ENCODE data around the gene PA2G4.

PA2G4 gene

DNA sequence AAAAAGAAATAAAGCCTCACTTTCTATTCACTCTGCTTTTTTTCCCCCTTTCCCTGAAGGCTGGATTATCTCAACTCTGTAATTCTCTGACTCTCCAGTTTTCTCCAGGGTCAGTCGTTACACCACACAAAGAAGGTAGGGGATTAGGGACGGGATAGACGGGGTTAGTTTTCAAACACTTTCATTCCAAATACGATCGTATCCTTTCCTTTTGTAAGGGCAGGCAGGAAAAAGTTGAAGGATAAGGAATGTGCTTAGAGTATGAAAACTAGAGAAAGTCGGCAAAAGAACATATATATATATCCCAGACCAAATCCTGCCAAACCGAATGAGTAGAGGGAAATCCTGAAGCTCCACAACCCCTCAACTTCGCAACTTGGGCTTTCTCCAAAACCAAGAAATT is 23.1 kb downstream of the PA2G4 start:
- FAIRE-seq = no peak

DNA sequence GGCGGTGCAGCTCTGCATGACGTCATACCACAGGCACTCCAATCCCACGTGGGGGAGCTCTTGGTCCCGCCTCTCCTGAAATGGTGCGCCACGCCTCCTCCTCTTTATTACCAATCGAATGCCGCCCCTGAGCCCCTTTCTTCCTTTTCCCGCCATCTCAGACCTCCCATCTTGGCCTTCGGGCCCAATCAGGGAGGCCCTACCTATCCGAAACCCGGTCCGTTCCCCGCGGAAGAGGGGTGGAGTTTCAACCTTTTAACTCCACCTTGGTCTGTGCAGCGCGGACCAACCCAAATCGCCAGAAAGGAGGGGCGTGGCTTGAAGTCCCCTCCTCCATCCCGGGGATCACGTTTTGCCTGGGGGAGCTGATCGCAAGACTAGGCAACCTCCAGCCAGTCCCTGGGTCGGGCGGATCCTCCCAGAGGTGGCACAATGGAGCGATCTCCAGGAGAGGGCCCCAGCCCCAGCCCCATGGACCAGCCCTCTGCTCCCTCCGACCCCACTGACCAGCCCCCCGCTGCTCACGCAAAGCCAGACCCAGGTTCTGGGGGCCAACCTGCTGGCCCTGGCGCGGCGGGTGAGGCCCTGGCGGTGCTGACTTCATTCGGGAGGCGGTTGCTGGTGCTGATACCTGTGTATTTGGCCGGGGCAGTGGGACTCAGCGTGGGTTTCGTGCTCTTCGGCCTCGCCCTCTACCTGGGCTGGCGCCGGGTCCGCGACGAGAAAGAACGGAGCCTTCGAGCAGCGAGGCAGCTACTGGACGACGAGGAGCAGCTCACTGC is 23.7 kb downstream of the PA2G4 start, which contains the start of gene ESYT1:
ESYT1 (plus strand) TSS at position 380 of the 782 bp plus-strand sequence; CDS start at position 433, 53 bp downstream.
- FAIRE-seq = peak; percentile 95

DNA sequence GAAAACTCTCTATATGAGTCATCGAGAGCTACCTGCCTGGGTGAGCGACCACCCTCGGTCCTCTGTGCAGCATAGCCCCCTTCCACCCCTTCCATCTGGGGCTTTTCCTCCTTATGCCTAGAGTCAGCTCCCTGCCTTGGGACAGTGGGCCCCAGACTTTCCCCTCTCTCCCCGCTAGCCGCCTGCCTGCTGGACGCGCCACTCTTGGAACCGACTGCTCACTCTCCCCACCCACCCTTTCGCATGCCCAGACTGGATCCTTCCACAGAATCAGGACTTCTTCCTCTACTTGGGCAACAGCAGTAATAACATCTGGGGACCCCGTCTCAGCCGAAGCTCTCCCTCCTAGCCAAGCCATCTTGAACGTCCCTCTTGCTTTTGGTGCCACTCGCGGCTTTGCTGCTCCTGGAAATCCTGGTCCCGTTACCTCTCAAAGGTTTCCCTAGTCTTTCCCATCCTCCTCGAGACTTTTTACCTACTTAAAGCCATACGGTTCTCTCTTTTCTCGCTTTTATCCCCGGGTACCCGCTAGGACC is 24.4 kb downstream of the PA2G4 start:
- FAIRE-seq = no peak

DNA sequence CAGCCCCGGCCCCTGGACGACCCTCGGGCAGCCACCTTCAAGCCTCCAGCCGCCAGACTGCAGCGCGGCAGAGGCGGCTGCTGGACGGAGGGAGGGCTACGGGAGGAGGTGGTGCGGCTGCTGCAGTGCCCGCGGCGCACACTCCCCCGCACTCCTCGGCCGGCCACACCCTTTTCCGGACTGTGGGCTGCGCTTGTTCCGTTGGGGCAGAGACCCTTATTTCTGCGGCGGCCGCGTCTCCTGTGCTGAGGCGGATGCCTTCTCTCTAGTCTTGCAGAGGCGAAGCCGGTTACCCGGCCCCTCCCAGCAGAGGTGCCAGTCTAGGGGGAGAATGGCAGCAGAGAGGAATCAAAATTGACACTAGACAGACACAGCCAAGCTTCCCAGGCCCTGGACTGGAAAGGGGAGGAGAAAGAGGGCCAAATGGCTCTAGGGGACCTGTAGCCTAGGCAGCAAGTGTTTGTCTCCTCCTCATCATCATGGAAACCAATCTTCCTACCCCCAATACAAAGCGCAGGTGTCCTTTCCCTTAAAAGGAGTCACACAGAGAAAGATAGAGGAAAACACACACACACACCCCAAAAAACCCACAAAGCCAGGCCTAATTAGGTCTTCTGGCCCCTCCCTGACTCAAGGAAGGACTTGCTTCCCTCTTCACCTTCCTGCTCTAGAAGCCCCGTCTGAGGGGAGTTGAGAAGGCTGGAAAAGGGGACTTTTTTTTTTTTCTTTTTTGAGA is 25.0 kb downstream of the PA2G4 start:
- FAIRE-seq = no peak

DNA sequence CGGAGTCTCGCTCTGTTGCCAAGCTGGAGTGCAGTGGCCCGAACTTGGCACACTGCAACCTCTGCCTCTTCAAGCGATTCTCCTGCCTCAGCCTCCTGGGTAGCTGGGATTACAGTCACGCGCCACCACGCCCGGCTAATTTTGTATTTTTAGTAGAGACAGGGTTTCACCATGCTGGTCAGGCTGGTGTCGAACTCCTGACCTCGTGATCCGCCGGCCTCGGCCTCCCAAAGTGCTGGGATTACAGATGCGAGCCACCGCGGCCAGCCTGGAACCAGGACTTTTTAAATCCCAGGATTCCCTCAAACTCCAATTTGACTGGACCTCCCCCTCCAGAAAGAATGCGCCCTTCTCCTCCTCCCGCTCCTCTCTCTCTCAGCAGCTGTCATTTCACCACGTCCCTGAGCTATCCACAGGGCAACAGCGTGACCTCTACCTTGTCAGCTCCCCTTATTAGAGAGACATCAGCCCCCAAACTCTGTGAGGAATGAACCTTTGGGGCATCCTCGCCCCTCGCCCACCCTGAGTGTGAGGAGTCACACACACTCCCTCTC is 25.7 kb downstream of the PA2G4 start:
- no peak for FAIRE-seq

DNA sequence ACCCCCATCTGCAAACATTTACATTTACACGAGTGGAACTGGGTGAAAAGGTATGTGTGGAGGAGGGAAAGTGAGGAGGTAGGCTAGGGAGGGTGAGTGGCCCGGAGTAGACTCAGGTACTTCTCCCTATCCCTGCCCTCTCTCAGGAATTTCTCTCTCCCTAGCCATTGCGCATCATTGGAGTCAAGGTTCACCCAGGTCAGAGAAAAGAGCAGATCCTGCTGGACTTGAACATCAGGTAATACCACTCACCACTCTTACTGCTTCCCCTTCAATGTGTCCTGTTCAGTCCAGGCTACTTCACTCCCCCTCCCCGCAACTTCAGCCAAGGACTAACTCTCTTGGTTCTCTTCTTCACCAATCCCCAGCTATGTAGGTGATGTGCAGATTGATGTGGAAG is 26.5 kb downstream of the PA2G4 start:
- FAIRE-seq = no peak

DNA sequence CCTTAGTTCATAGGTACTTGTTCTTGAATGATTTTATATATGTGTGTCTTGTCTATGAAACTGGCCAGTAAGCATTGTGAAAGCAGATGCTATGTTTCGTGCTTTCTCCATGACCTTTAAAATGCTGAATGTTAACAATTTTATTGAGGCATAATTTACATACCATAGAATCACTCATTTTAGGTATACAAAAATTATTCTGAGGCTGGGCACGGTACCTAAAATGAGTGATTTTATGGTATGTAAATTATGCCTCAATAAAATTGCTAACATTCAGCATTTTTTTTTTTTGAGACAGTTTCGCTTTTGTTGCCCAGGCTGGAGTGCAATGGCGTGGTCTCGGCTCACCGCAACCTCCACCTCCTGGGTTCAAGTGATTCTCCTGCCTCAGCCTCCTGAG is 30.5 kb downstream of the PA2G4 start:
- FAIRE-seq = no peak

DNA sequence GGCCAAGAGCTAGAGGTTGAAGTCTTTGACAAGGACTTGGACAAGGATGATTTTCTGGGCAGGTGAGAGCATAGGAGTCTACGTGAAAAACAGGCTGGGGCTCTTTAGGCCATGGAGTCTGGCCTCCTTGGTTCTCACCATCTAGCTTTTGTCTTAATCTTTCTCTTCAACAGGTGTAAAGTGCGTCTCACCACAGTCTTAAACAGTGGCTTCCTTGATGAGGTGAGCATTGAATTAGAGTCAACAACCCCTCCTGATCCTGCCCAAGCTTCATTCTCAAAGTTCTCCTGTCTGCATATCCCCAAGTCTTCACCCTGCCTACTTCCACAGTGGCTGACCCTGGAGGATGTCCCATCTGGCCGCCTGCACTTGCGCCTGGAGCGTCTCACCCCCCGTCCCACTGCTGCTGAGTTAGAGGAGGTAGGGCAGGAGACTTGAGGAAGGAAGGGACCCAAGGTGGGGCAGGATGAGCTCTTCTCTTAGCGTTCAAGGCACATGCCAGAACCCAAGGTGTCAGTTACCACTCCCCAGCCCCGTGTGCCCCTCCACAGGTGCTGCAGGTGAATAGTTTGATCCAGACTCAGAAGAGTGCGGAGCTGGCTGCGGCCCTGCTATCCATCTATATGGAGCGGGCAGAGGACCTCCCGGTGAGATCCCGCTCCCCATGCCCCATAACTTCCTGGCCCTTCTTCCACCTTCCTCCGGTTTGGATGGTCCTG is 33.7 kb downstream of the PA2G4 start:
- no peak for FAIRE-seq

DNA sequence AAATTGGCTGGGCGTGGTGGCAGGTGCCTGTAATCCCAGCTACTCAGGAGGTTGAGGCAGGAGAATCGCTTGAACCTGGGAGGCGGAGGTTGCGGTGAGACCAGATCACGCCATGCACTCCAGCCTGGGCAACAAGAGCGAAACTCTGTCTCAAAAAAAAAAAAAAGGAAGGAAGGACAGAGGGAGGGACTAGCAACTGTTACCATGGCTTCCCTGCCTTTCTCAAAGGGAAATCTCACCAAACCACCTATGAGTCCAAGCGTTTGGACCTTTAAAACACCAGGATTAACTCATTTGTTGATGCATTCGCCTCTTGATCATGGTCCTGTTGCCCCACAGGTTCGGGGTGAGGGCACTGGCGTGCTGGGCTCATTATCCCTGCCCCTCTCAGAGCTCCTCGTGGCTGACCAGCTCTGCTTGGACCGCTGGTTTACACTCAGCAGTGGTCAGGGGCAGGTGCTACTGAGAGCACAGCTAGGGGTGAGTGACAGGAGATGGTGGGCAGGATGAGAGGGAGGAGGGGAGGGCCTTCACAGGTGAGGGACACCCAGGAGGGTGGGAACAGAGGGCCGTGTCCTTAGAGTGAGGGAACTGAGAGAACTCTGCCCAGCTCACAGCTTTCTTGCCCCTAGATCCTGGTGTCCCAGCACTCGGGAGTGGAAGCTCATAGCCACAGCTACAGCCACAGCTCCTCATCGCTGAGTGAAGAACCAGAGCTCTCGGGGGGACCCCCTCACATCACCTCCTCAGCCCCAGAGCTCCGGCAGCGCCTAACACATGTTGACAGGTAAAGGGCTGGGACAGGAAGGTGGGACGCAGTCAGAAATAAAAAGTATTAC is 37.8 kb downstream of the PA2G4 start:
- FAIRE-seq = no peak

DNA sequence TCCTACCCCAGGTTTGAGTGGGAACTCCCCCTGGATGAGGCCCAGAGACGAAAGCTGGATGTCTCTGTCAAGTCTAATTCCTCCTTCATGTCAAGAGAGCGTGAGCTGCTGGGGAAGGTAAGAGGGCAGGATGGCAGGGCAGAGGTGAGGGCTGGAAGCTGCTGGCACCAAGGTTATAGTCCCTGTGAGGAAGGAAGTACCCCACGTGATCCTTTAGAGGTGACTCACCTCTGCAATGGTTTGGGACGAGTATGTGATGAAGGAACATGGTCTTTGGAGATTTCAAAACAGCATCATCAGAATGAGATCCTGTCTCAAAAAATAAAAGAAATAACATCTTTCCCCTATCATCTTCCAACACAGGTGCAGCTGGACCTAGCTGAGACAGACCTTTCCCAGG is 38.9 kb downstream of the PA2G4 start:
- FAIRE-seq = no peak

DNA sequence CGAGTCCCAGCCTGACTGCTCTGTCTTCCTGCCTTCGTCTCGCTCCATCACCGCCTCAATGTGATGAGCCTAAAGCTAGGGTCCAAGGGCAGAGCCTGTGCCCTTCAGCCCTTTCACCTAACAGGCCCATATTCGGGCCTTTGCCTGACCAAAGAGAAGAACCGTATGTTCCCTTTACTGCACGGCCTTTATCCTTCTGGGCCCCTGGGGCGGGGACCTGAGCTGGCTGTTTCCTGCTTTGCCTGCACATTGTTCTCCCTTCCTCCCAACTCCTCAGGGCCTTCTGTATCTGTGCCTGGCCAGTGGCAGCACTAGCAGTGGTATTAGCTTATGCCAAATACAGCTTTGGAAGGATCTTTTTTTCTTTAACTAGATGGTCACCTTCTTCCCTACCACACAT is 39.5 kb downstream of the PA2G4 start:
- FAIRE-seq = no peak

DNA sequence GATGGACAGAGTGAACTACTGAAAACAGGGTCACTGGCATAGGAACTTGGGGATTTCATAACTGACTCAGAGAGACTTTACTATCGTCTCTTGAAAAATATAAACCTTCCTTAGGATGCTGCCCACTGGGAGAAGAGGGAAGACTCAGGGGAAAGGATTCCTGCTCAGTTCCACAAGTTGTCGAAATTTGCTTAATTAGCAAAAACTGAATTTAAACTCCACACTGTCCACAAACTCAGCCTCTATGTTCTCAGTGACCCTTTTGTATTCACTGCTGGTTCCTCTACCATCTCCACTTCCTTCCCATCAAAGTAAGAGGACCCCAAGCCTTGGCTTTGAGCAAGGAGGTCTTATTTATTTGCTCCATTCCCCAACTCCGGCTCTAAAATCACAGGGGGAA is 40.9 kb downstream of the PA2G4 start:
- no peak for FAIRE-seq

DNA sequence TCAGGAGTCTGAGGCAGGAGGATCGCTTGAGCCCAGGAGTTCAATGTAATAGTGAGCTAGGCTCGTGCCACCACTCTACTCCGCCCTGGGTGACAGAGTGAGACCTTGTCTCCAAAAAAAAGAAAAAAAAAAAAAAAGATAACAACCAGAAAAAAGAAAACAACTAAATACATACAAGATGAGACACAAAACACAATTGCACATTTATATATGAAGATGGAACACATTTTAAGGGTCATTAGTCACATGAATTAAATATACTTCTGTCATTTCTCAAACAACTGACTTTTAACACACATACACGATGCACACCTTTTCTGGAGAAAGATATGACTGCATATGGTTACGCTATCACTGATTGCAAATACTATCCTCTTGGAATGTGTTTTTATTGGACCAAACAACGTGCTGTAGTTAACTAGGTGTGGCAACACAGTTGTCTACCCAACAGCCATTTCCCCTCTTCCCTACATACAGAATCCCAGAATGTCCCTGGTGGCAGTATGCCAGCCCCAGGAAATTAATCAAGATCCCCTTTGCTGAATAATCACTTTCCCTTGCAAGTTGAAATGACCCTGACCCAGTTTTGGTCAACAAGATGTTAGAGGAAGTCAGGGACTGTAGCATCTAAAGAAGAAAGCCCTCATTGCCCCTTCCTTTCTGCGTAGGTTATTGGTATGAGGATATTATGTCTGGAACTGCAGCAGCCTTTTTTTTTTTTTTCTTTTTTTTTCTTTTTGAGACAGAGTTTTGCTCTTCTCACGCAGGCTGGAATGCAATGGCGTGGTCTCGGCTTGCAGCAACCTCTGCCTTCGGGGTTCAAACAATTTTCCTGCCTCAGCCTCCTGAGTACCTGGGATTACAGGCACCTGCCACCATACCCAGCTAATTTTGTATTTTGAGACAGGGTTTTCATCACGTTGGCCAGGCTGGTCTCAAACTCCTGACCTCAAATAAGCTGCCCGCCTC is 42.4 kb downstream of the PA2G4 start:
- FAIRE-seq = no peak

DNA sequence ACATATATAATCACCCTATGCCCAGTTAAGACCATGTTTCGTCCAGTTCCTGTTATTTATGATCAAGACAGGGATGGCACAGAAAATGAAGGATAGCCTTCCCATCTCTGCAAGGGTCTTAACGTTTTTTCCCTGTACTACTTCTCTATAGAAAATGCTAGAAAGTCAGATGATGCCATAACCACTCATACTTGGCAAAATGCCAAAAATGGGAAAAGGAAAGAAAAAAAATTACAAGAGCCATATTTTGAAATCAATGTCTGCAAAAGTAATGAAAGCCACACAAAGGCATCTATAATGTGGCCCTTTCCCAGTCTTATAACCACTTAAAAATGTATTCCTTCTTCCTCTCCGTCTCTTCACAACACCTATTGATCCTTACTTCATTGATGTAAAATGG is 46.2 kb downstream of the PA2G4 start:
- no peak for FAIRE-seq

DNA sequence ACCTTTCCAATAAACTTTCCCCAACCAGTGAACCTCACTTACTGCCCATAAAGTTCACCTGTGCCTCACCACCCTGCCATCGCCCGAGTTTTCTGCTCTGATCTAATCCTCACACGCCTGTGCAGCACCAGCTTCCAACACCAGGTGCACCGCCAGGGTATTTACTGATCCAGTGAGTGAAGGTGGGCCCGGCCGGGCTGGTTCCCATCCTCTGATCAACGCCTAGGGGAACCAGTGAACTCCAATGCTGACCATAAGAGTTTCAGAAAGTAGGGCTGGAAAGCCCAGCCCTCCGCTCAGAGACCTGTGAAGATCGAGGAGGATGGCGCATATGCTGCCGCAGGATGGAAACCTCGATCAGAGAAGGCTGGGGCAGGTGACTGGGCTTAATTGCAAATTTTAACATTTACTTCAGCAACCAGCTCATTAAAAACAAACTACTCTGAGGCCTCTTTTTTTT is 47.3 kb downstream of the PA2G4 start:
- FAIRE-seq = no peak

DNA sequence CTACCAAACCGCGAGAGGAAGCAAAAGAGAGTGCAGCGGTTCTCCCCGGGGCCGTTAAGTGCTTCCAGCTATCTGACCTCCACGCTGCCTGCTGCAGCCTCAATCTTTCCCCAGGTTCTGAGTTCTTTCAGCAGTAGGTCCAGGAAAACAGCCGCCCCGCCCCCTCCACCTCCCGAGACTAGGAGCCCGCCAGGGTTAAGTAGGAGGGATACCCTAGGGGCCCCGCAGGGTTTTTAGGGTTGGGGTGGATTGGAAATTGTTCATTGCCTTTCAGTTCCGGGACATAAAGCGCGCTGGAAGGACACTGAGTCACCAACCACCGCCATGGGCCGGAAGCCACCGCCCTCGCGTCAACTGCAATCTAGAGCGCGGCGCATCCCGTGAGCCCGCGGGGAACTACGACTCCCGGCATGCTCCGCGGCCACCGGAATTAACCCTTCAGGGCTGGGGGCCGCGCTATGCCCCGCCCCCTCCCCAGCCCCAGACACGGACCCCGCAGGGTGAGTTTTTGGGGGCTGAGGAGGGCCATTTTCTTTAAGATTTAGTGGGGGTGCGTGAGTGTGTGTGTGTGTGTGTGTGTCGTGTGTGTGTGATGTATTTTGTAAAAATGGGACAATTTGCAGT is 47.9 kb downstream of the PA2G4 start, which contains the start of gene MYL6B:
MYL6B (plus strand) TSS at position 456 of the 624 bp plus-strand sequence. CDS start 1,332 bp downstream, outside the sequence.
- no peak for FAIRE-seq

DNA sequence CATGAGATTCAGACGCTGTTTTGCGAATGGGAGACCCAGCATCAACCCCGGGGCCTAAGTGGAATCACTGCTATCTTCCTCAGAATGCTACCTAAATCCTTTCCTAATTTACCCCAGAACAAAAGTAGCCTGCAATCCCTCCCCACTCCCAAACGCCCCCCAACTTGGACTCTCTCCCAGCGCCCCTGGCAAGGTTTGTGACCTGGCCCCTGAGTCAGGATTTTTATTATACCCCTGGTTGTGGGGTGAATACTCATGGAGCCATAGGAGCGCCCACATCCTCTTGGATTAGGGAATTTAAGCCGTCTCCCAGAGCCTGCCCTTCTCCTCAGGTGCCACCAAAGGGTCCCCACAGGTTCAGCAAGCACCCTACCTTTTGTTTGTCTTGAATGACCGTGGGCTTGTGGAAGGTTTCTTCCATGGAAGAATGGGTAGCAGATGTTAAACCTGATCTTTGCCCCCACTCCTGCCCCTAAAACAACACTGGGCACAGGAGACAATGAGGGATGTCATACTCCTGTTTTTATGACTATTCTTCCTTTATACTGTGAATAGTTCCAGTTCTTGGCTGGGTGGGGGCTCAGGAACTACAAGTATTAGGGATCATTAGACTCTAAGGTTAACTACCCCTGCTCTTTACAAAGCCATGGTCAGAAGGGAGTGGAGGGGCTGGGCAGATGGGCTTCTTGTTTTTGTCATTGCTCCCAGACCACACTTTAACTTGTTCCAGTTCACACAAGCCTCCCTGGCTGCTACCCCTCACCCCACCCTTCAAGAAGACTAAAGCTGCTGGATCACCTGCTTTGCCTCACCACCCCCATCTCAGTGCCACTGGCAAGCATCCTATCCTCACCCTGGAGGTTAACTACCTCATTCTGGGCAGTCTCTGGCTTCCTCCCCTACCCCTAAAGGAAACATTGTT is 48.7 kb downstream of the PA2G4 start:
- no peak for FAIRE-seq

DNA sequence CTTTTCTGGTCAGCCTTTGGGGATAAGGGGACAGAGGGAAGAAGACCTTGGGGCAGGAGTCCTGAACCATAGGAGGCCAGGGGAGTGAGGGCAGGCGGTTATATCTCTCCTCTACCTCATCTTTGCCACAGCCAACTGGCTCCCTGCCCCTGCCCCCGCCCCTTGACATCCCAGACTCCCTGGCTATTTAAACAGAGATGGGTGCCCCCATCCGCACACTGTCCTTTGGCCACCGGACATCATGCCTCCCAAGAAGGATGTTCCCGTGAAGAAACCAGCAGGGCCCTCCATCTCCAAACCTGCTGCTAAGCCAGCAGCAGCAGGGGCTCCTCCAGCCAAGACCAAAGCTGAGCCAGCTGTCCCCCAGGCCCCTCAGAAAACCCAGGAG is 49.3 kb downstream of the PA2G4 start:
- no peak for FAIRE-seq

DNA sequence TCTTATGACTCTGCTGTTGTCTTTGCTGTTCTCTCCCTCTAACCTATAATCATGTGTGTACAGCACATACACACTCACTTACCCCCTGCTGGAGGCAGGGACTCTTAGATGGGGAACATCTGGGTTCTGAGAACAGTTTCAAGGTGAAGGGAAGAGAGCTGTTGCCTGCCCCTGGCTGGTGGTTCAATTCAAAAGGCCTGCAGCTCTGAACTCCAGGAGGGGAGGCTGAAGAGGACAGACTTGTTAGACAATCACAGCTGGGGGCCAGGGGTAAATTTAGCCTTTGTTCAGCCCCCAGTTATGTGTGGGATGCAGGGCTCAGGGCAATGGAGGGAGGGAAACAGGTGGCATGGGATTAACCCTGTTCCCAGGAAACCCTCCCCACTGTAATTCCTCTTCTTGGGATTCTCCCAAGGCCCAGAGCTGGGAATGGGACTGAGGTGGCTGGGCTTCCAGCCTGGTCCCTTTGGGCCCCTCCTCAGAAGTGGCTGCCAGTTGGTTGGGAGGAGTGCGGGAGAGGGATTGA is 50.0 kb downstream of the PA2G4 start:
- FAIRE-seq = no peak

All from TTC549 (cell line).